ENCODE data around the gene TMED4.

TMED4 gene

GRCh38 chr7:44538798-44539668 lies 43.0 kb downstream of the TMED4 start:
- DNase-seq (ENCODE audit: low read depth): no peak
- no peak for TF ChIP-seq CTCF (conservative IDR thresholded peaks at IDR 0.05; ENCODE audit: low read depth, low read length)
- H3K4me3 ChIP-seq (ENCODE audit: low read length): no peak overlapping the region

GRCh38 chr7:44538093-44538797 lies 43.8 kb downstream of the TMED4 start:
- no peak for TF ChIP-seq CTCF (conservative IDR thresholded peaks at IDR 0.05; ENCODE audit: low read depth, low read length)
- no peak overlapping the region for H3K4me3 ChIP-seq (ENCODE audit: low read length)
- no peak for DNase-seq (ENCODE audit: low read depth)

- H3K4me3 ChIP-seq (ENCODE audit: low read length): no peak overlapping the region
- no peak for TF ChIP-seq CTCF (conservative IDR thresholded peaks at IDR 0.05; ENCODE audit: low read depth, low read length)
- no peak for DNase-seq (ENCODE audit: low read depth)
Measured at GRCh38 chr7:44537442-44537841, 44.6 kb downstream of the TMED4 start.

GRCh38 chr7:44536090-44536489 lies 45.9 kb downstream of the TMED4 start:
- H3K4me3 ChIP-seq (ENCODE audit: low read length): no peak overlapping the region
- TF ChIP-seq CTCF (conservative IDR thresholded peaks at IDR 0.05; ENCODE audit: low read depth, low read length): no peak
- no peak for DNase-seq (ENCODE audit: low read depth)

- TF ChIP-seq CTCF (conservative IDR thresholded peaks at IDR 0.05; ENCODE audit: low read depth, low read length): no peak
- DNase-seq (ENCODE audit: low read depth): no peak
- H3K4me3 ChIP-seq (ENCODE audit: low read length): no peak overlapping the region
Measured at GRCh38 chr7:44535348-44536064, 46.5 kb downstream of the TMED4 start.

GRCh38 chr7:44534501-44534900 lies 47.5 kb downstream of the TMED4 start:
- TF ChIP-seq CTCF (conservative IDR thresholded peaks at IDR 0.05; ENCODE audit: low read depth, low read length): peak; percentile 73
- no peak for DNase-seq (ENCODE audit: low read depth)
- no peak overlapping the region for H3K4me3 ChIP-seq (ENCODE audit: low read length)
